ENCODE measurements around the gene TMEM269.

The TMEM269 gene

DNA sequence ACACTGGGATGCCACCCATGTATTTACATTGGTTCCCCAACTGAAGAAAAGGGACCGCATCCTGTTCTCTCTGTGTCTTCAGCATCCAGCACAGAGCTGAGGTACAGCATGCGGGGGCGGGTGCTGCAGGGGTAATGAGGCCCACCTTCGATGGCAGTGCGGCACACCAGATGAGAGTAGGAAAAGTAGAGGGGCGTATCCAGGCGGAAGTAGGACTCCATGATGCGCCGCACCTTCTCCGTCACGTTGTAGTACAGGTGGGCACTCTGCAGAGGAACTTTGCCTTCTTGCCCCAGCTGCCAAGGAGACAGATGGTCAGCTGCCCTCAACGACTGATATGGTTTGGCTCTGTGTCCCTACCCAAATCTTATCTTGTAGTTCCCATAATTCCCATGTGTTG is 34.8 kb upstream of the TMEM269 start:
- TF ChIP-seq REST (IDR thresholded peaks at IDR 0.05; ENCODE audit: insufficient read depth in 1 of 2, low read depth in 2 of 2, low read length in 2 of 2), result no peak
- no peak for TF ChIP-seq SIN3A (IDR thresholded peaks at IDR 0.05; ENCODE audit: borderline replicate concordance, insufficient read depth, low read length)
- TF ChIP-seq TAF1 (IDR thresholded peaks at IDR 0.05; ENCODE audit: borderline replicate concordance, insufficient read depth, low read length), result no peak
- TF ChIP-seq POLR2AphosphoS5 (IDR thresholded peaks at IDR 0.05; ENCODE audit: low read depth, low read length), result no peak
- TF ChIP-seq FOXP2 (optimal IDR thresholded peaks at IDR 0.05; ENCODE audit: borderline replicate concordance, extremely low read depth, extremely low read length, insufficient read depth), result no peak

GRCh38 chr1:42752284-42752683 is 32.5 kb upstream of the TMEM269 start:
- TF ChIP-seq POLR2AphosphoS5 (IDR thresholded peaks at IDR 0.05; ENCODE audit: low read depth, low read length) (no peak), REST (IDR thresholded peaks at IDR 0.05; ENCODE audit: insufficient read depth in 1 of 2, low read depth in 2 of 2, low read length in 2 of 2) (no peak), TAF1 (IDR thresholded peaks at IDR 0.05; ENCODE audit: borderline replicate concordance, insufficient read depth, low read length) (no peak), FOXP2 (optimal IDR thresholded peaks at IDR 0.05; ENCODE audit: borderline replicate concordance, extremely low read depth, extremely low read length, insufficient read depth) (no peak), SIN3A (IDR thresholded peaks at IDR 0.05; ENCODE audit: borderline replicate concordance, insufficient read depth, low read length) (no peak)

DNA sequence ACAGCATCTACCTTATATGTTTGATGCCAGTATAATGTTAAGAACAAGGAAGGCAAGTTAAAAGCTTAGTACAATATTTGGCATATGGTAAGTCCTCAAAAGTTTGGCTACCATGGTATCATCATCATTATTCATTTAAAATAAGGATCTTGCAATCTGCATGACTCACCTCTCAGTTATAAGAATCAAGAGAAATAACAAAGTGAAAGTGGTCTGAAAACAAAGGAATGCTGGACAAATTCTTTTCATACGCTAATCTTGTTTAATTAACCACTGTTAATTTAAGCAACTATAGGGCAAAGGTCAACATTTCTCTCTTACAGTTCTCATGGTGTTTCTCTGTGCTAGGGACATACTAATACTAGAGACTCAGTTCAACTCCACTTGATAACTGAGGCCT is 31.7 kb upstream of the TMEM269 start:
- TF ChIP-seq SIN3A (IDR thresholded peaks at IDR 0.05; ENCODE audit: borderline replicate concordance, insufficient read depth, low read length) (no peak), TAF1 (IDR thresholded peaks at IDR 0.05; ENCODE audit: borderline replicate concordance, insufficient read depth, low read length) (no peak), REST (IDR thresholded peaks at IDR 0.05; ENCODE audit: insufficient read depth in 1 of 2, low read depth in 2 of 2, low read length in 2 of 2) (no peak), FOXP2 (optimal IDR thresholded peaks at IDR 0.05; ENCODE audit: borderline replicate concordance, extremely low read depth, extremely low read length, insufficient read depth) (no peak), POLR2AphosphoS5 (IDR thresholded peaks at IDR 0.05; ENCODE audit: low read depth, low read length) (no peak)

GRCh38 chr1:42756956-42757891 is 27.6 kb upstream of the TMEM269 start:
- TF ChIP-seq FOXP2 (optimal IDR thresholded peaks at IDR 0.05; ENCODE audit: borderline replicate concordance, extremely low read depth, extremely low read length, insufficient read depth), result no peak
- TF ChIP-seq TAF1 (IDR thresholded peaks at IDR 0.05; ENCODE audit: borderline replicate concordance, insufficient read depth, low read length), result no peak
- TF ChIP-seq SIN3A (IDR thresholded peaks at IDR 0.05; ENCODE audit: borderline replicate concordance, insufficient read depth, low read length), result no peak
- TF ChIP-seq POLR2AphosphoS5 (IDR thresholded peaks at IDR 0.05; ENCODE audit: low read depth, low read length), result no peak

- TF ChIP-seq TAF1 (IDR thresholded peaks at IDR 0.05; ENCODE audit: borderline replicate concordance, insufficient read depth, low read length), result no peak
- TF ChIP-seq REST (IDR thresholded peaks at IDR 0.05; ENCODE audit: insufficient read depth in 1 of 2, low read depth in 2 of 2, low read length in 2 of 2), result no peak
- TF ChIP-seq POLR2AphosphoS5 (IDR thresholded peaks at IDR 0.05; ENCODE audit: low read depth, low read length), result no peak
- TF ChIP-seq SIN3A (IDR thresholded peaks at IDR 0.05; ENCODE audit: borderline replicate concordance, insufficient read depth, low read length), result no peak
- TF ChIP-seq FOXP2 (optimal IDR thresholded peaks at IDR 0.05; ENCODE audit: borderline replicate concordance, extremely low read depth, extremely low read length, insufficient read depth), result no peak
These were observed 26.9 kb upstream of the TMEM269 start for GRCh38 chr1:42757892-42758275.
